HPDE6-E6E7 (cell line): ENCODE measurements around the gene TBC1D21.

ENCODE experiments used
- DNase-seq: peaks from one replicate; pipeline ENCODE4 v3.0.0; 2011; ENCODE audit warnings: missing footprints; ENCODE audit errors: extremely low spot score

TBC1D21 gene

DNA sequence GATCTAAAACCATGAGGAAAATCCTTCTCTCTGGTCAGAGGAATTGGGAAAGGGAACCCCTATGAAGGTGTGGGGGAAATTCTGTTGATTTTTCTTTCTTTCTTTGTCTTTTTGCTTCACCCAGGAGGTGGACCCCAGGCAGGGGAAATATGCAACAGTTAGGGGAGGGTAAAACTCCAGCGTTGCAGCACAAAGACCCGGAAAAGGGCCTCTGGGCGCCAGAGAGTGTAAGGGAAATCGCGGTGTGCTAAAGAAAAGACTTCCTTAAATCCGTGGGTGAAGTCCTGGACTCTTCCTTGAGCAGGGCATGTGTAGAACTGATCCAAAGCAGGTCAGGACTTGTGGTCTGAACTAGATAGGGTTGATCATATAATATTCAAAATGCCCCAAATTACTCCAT, 11.1 kb upstream of the TBC1D21 start:
- no peak for DNase-seq

DNA sequence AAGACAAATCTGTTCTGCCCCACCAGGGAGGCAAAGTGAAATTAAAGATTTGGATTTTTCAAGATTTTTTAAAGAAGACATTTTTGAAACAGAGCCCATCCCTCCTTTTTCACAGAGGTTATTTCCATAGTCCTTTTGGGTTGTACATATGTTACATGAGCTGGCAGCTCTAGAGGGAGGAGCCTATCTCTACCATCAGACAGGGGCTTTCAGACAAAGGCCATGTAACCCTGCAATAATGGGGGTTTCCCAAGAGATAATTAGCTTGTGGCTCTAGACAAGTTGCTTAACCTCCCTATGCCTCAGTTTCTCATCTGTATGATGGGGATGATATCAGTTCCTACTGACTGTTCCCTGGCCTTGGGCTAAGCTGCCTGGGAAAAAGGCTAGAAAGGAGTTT, 8.0 kb upstream of the TBC1D21 start:
- no peak for DNase-seq

DNA sequence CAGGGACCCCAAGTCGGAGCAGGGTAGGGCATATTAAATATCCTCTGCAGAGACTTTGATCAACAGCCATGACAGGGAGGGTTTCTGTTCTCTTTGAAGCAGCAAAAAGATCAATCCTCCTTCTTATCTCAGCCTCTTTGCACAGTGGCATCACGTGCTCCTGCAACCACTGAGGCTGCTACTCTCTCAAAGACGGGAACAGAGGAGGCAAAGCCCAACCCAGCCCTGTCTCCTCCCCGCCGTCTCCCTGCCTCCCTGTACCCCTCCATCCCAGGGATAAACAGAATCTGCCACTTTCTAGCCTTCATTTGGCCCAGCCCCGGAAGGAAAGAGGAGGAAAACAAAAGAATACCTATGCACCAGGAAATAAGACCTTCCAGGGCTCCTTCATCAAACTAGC, 7.5 kb upstream of the TBC1D21 start:
- DNase-seq = no peak

DNA sequence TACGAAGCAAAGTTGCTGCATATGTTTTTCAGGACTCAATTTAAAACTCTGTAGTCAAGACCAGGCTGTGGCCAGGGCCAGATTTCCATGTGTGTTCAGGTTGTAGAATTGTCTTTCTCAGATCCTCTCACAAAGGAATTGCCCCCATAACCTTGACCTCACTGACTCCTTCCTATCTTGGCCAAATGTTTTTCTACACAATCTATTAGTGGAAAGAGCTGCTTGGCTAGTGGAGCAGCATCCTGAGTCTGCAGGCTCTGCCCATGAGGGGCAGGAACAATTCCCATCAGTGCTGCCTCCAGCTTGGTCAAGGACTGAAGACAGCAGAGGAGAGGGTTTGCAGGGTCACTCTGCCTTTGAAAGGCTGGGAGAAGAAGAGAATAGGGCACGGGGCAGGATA, 6.9 kb upstream of the TBC1D21 start:
- no peak for DNase-seq

DNA sequence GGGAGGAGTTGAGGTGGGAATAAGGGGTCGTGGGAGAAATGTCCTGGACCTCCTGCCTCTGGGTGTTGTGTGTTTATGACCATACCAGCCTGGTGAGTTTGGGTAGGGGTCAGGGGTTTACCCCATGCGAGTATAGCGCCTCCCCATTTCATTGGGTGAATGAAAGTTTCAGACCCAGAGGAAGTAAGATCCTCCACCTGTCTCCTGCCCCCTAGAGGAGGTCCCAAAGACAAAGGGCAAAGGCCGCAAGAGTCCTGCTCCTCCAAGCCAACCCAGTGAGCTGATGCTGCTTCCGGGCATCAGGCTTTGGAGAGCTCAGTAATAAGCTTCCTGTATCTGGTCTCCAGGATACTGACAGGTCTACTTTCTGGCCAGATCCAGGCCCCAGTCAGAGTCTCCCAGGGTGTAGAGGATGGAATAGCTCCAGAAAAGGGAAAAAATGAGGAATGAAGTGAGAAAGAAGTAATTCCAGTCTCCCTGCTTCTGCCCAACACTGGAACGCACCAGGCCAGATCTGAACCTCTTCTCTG, 6.4 kb upstream of the TBC1D21 start:
- DNase-seq = no peak

DNA sequence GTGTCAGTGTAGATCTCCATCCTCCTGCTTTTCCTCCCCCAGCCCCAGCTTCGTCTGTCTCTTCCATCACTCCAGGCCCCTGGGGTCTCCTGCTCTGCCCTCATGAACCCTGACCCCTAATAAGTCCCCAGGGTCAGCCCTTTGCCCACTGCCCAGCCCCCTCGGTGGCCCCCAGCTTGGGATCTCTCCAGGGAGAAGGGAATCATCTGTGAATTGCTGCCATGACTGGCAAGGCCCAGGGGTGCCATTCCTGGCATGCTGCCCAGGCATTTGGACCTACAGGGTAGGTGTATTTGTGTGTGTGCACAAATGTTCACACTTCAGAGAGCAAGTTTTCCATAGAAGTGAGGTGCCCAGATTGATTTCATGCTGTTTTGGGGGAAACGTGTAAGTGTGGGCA, 5.9 kb upstream of the TBC1D21 start:
- no peak for DNase-seq

DNA sequence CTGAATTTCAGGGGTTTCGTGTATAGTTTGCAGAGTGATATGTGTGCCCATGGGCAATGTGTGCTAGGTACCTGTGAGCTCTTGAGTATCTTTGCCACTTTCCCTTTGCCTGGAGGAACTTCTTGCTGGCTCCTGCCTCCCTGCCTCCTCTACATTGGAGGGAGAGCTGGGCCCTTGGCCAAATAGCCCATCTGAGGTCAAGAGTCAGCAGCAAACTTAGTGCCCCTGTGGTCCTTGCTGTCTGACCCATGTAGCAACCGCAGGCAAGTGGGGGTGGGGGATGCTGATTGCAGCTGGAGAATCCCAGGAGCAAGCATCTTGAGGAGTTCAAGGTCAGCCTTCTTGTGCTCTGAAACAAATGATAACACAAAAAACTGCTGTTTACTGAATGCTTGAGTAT, 5.4 kb upstream of the TBC1D21 start:
- DNase-seq = no peak

DNA sequence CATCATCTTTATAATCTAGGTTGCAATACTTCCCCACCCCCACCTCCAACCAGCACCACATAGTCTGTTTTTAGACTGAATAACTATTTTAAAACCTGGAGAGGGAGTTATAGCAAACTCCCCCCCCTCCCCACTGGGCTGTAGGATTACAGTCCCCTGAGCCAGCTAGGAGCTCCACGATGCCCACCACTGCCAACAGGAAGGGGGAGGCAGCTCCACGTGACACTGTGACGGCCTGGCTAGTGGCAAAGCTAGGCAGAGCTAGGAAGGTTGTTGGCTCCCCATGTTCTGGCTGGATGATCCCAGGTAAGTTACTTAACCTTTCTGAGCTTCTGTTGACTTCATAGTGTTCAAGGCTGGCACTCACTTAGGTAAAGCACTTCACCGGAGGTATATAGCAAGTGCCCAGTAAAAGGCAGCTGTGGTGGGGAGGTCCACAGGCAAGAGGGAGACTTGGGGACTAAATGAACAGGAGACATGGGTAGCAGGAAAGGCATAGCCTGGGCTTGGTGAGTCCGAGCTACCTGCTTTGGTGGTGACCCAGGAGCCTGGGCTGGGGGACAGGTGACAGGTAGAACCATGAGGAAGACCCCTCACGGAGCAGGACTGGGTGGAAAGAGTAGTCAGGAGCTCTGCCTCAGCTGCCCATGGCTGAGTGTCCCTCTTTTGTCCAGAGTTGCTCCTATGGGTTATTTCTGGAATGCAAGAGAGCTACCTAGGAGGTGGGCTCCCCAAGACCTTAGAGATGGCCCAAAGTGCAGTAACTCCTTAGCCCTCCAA, 4.0 kb upstream of the TBC1D21 start:
- no peak for DNase-seq

DNA sequence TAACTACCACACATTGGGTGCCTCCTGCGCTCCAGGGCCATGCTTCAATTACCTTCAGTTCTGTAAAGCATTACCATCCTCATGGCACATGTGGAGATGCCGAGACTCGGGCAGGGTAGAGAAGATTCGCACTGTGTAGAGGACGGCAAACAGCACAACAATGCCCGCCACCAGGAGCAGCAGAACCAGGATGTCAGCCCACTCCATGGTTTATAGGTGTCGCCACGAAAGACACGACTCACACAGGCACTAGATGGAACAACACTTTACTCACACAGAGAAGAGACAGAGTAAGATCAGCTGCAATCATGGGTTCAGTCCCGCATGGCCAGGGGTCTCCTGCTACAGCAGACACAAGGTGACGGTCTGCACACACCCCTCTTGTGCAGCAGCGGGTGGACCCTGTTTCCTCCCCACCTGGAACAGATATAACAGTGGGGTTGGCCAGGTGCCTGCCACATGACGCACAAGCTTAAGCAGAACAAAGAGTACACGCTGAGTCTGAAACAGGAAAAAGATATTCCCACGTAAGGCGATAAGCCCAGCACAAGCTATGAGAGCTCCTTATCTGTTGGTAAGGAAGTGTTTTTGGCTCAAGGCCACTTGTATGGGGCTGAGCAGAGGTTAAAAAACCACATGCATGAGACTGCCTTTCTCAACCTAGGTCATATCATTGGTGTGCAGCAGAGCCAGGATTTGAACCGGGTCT, 2.5 kb upstream of the TBC1D21 start:
- DNase-seq = no peak

DNA sequence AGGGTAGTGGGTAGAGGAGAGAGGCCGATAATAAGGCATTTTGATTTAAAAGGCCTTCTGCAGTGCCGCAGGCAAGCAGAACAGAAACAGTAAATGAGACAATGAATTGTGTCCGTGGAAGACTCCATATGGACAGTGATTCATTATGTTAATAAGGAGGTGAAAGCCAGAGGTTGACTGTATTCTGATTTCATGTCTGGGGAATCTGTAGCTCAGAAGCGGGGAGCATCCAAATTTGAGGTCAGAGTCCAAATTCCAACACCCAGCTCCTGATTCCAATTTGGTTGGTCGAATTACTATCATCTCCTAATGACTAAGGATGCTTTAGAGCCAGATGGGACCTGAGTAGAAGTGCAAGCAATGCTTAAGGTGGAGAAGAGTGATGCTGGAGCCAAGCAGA, 1.0 kb upstream of the TBC1D21 start:
- no peak for DNase-seq

DNA sequence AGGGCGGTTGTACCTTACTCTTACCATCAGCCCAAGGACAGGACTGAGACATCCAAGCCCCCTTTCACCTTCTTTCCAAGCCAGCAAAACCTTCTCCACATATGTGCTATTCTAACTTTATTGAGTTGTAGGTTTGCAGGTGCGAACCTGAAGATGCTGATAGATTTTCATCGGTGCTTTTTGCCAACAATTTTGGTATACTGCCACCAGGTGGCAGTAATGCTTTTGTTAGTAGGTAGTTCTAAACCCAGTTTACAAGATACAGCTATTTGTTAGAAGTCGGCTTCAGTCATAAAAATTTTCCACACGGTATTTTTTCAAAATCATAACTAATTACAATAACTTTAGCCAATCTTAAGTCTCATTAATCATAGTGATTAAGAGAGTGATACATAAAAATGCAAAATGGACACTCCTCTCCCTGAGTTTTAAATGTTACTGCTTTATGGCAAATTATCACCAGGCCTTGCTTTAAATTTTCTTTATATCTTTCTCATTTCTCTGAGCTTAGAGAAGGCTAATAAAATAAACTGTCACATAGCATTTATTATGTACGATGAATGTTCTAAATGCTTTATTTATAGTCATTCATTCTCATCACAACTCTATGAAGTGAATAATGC, 636 bp downstream of the TBC1D21 start:
- peak; percentile 10 for DNase-seq

DNA sequence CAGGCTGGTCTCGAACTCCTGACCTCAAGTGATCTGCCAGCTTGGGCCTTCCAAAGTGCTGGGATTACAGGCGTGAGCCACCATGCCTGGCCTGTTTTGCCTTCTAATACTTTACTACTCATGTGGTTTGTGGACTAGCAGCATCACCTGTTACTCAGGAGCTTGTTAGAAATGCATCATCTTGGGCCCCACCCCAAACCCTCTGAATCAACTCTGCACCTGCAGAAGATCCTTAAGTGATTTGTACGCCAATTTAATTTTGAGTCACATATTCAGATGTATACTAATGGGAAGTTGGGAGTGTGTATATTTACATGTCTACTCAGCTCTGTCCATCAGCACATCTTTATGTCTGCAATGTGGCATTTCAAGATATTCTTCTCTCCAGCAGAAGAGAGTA, 6.1 kb downstream of the TBC1D21 start:
- DNase-seq = no peak

DNA sequence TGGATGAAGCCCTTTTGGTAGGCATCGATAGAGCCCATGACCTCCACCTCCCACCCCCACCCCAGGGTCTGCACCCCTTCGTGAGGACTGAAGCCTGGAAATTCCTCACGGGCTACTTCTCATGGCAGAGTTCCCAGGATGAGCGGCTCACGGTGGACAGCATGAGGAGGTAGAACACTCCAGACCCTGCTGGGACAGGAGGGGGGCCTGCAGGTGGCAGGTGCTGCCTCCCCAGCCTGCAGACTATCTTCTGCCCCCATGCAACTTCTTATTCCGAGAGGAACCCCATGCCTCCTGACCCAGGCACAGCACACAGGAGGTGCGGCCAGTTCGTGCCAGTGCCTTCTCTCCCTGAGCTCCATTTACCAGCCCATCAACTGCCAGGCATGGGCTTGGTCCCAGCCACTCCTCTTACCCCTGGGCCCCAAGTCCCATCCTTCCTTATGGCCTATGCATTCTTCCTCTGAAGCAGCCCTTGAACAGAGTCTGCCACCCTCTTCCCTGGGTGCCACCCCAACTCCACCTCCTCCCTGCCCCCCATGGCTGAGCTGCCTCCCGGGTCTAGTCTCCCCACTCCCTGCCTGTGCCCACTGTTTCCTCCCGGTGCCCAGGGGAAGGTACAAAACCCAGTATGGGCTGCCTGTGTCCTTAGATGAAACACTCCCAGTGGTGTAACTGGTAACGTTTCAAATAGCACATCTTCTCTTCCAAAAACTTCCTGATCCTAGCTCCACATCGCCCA, 8.4 kb downstream of the TBC1D21 start:
- DNase-seq = no peak

DNA sequence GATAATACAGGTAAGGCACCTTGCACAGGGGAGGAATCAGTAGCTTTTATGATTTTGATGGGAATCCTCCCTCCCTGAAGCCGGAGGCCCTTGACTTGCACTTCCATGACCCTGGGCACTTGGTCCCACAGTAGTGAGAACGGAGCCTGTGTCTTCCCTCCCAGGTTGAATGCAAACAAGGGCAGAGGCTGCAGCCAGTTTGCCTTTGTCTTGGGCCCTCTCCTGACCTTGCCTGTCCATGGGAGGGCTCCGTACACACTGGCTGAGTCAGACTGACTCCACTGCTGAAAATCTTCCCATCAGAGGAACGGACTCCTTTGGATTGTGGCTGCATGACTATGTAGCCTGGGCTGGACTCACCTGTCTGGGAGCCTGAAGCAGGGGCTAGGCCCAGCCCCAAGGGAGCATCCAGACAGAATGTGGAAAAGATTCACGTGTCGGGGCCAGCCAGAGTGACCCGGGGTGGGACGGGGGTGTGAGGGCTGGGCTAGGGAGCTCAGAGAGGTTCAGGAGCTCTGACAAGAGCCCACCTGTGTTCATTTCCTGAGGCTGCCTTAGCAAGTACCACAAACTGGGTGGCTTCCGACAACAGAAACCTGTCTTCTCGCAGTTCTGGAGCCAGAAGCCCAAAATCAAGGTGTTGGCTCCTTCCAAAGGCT, 9.5 kb downstream of the TBC1D21 start:
- no peak for DNase-seq

DNA sequence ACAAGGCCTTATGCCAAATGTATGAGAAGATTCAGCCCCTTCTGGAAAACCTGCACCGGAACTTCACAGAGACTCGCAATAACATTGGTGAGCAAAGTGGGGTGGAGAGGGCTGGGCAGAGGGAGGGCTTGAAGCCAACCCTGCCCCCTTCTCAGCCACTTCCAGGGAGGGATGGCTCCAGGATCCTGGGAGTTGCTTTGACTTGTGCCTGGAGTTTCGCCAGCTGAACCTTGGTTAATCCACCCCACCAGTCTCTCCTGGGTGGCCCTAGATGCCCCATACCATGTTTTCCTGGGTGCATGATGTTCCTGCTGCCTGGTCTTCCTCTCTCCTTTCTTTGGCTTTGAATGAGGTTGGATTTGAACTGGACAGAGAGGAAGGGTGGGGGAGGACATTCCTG, 10.8 kb downstream of the TBC1D21 start:
- DNase-seq = no peak

DNA sequence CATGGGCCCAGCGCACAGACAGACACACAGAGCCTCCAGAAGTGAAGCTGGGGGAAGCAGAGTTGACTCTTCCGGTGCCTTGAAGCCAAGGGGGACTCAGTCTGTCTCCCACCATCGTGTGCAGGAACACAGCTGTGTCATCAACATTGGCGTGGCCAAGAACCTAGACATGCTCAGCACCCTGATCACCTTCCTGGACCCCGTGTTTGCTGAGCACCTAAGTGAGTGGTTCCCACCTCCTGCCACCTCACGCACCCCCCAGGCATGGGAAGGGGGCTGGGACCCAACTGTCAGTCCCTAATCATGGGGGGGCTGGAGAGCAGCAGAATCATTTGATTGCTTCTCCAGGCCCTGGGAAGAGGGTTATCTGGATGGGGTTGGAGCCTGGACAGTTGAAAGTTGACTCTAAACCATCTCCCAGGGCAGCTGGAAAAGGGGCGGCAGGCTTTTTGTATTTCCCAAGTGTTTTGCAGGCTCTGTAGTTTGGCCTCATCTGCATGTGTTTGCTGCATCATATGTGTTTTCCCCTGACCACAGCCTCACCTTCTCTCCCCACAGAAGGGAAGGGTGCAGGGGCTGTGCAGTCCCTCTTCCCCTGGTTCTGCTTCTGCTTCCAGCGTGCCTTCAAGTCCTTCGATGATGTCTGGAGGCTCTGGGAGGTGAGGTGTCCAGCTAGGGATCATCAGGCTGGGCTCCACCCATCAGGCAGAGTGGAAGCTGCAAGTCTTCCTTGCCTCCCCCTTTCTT, 12.8 kb downstream of the TBC1D21 start:
- DNase-seq = no peak

DNA sequence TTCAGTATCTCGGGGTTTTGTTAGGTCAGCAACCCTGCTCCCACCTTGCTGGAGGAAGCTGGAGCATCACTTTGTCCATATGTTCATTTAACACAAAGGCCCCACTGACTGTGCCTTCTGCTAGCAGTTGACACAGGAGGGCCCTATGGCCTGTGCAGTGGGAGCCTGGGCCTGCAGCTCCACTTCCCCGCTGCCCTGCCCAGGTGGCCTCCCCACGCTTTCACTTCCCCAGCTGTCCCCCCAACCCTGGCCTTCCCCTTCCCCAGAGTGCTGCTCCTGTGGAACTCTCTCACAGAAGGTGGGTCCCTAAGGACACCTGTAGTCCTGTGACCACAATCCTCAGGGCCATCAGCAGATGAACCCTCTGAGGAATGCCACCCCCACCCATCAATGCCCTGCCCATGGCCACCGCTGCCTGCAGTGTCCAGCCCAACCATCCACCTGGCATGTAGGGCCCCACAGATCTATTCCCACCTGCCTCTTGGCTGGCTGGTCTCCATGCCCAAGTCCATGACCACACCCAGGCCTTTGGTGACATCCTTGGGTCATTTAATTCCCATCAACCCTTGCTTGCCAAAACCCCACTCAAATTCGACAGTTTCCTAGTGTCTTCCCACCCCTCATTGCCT, 13.5 kb downstream of the TBC1D21 start:
- DNase-seq = no peak

DNA sequence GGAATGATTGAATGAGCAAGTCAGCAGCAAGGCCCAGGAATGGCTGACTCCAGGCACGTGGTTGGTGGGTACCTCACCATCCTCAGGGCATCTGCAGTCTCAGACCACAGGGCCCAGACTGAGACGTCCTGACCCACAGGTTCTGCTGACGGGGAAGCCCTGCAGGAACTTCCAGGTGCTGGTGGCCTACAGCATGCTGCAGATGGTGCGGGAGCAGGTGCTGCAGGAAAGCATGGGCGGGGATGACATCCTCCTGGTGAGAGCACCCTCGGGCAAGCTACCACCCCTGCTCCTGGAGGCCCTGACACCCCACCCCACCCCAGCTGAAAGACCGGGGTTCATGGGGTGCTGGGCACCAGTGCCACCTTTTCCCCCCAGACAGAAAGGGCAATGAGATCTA, 14.1 kb downstream of the TBC1D21 start:
- no peak for DNase-seq

DNA sequence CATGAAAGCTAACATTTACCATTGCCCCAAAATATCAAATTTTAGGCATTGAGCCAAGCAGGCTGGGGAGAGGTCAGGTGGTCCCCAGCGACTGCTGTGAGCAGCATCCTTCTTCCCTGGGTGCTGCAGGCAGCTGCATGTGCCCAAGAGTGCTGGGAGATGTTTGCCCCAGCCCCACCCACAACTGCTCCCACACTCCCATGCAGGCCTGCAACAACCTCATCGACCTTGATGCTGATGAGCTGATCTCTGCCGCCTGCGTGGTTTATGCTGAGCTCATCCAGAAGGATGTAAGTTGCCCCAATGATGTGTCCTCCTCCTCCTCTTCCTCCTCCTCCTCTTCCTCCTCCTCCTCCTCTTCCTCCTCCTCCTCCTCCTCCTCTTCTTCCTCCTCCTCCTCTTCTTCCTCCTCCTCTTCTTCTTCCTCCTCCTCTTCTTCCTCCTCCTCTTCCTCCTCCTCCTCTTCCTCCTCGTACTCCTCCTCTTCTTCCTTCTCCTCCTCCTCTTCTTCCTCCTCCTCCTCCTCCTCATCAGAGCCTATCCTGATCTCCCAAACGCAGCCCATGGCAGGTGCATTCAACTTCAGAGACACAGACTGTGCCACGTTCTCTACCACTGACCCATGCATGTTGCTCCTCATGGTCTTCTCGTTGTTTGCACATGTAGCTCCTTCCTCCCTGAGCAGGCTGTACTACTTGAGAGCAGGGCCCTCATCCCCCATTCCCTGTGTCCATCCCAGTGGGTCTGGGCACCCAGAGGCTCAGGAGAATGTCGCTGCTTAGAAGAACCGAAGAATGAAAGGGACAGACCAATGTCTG, 15.1 kb downstream of the TBC1D21 start:
- DNase-seq = no peak
